Loucy (cell line): ENCODE data around the gene ERAL1.
"Not testable (repeated sequence)": the region's sequence is repeated elsewhere in the genome, so short reads cannot be mapped to it uniquely, and the experiment has no call there.

Experiments used
- H2AFZ ChIP-seq: fragments of 200-600 bp; sonication (generic); 2 replicates; pipeline ENCODE4 v1.6.0; 2016; ENCODE audit warnings: antibody characterized with exemption, mild to moderate bottlenecking, low read length, moderate library complexity
- H3F3A ChIP-seq: fragments of 200-600 bp; 2 replicates; pipeline ENCODE4 v1.6.0; 2016; ENCODE audit warnings: antibody characterized with exemption, low read depth, mild to moderate bottlenecking
- H3K27me3 ChIP-seq: fragments of 200-600 bp; sonication (generic); 2 replicates; pipeline ENCODE4 v1.6.1; 2014; ENCODE audit warnings: low read length, mild to moderate bottlenecking; ENCODE audit not compliant: insufficient read depth, poor library complexity, severe bottlenecking
- H3K36me3 ChIP-seq: fragments of 200-600 bp; sonication (generic); 2 replicates; pipeline ENCODE4 v1.6.1; 2016; ENCODE audit warnings: low read length; ENCODE audit not compliant: insufficient read depth
- H3K4me1 ChIP-seq: fragments of 200-600 bp; sonication (generic); 2 replicates; pipeline ENCODE4 v1.5.1; 2014; ENCODE audit warnings: low read length, mild to moderate bottlenecking; ENCODE audit not compliant: insufficient read depth, poor library complexity, severe bottlenecking
- H3K4me2 ChIP-seq: fragments of 200-600 bp; sonication (generic); 2 replicates; pipeline ENCODE4 v1.6.0; 2014; ENCODE audit warnings: antibody characterized with exemption, low read length, low read depth, mild to moderate bottlenecking; ENCODE audit not compliant: poor library complexity, severe bottlenecking
- H3K4me3 ChIP-seq: fragments of 200-600 bp; sonication (generic); 2 replicates; pipeline ENCODE4 v1.5.1; 2014; ENCODE audit warnings: low read length, mild to moderate bottlenecking, mixed read lengths; ENCODE audit not compliant: poor library complexity, severe bottlenecking
- H3K79me2 ChIP-seq: fragments of 200-600 bp; sonication (generic); 2 replicates; pipeline ENCODE4 v1.6.1; 2014; ENCODE audit warnings: low read length; ENCODE audit not compliant: insufficient read depth
- H3K9ac ChIP-seq: fragments of 200-600 bp; sonication (generic); 2 replicates; pipeline ENCODE4 v1.6.0; 2014; ENCODE audit warnings: mild to moderate bottlenecking, low read depth, low read length, moderate library complexity; ENCODE audit not compliant: poor library complexity, severe bottlenecking
- H3K9me2 ChIP-seq: fragments of 200-600 bp; sonication (generic); replicated peaks from 2 replicates; pipeline ENCODE4 v1.6.1; 2016; ENCODE audit warnings: low read depth, low read length, mixed read lengths
- H3K9me3 ChIP-seq: fragments of 200-600 bp; sonication (generic); 2 replicates; pipeline ENCODE4 v1.6.1; 2014; ENCODE audit warnings: mild to moderate bottlenecking, antibody characterized with exemption, low read length, low read depth; ENCODE audit not compliant: insufficient read depth
- H4K20me1 ChIP-seq: fragments of 200-600 bp; sonication (generic); 2 replicates; pipeline ENCODE4 v1.6.0; 2014; ENCODE audit warnings: antibody characterized with exemption, low read length, mild to moderate bottlenecking; ENCODE audit not compliant: insufficient read depth, poor library complexity, severe bottlenecking
- EZH2phosphoT487 ChIP-seq: fragments of 200-600 bp; IDR thresholded peaks from 2 replicates; pipeline ENCODE4 v1.6.1; 2018; ENCODE audit warnings: antibody characterized with exemption, mild to moderate bottlenecking, moderate library complexity, borderline replicate concordance
- TF ChIP-seq, protein P1 (sequence below): fragments of 200-600 bp; sonication (generic); conservative IDR thresholded peaks from 2 replicates; pipeline ENCODE4 v1.5.1; 2014; ENCODE audit warnings: mild to moderate bottlenecking, antibody characterized with exemption, low read length

ERAL1 gene

GRCh38 chr17:28900986-28901726, 46.3 kb downstream of the ERAL1 start:
- H3K79me2 ChIP-seq, result peaks cover 37% of the 10 kb centered on the region
- H3K36me3 ChIP-seq, result peaks cover 5% of the 10 kb centered on the region; the same call in 1 of the 2 replicates
- peak overlapping the region; percentile 81 for H3K9ac ChIP-seq
- no peak overlapping the region for H2AFZ ChIP-seq
- peaks cover 44% of the 10 kb centered on the region for H3K4me1 ChIP-seq
- peak overlapping the region; percentile 84 for H3K4me2 ChIP-seq
- no peaks in the 10 kb centered on the region for H3K27me3 ChIP-seq
- H3K9me3 ChIP-seq, result no peaks in the 10 kb centered on the region
- H4K20me1 ChIP-seq, result peaks cover 11% of the 10 kb centered on the region
- TF ChIP-seq EZH2phosphoT487, result no peak
- TF ChIP-seq, protein P1, sequence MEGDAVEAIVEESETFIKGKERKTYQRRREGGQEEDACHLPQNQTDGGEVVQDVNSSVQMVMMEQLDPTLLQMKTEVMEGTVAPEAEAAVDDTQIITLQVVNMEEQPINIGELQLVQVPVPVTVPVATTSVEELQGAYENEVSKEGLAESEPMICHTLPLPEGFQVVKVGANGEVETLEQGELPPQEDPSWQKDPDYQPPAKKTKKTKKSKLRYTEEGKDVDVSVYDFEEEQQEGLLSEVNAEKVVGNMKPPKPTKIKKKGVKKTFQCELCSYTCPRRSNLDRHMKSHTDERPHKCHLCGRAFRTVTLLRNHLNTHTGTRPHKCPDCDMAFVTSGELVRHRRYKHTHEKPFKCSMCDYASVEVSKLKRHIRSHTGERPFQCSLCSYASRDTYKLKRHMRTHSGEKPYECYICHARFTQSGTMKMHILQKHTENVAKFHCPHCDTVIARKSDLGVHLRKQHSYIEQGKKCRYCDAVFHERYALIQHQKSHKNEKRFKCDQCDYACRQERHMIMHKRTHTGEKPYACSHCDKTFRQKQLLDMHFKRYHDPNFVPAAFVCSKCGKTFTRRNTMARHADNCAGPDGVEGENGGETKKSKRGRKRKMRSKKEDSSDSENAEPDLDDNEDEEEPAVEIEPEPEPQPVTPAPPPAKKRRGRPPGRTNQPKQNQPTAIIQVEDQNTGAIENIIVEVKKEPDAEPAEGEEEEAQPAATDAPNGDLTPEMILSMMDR, result no peak
- H3K4me3 ChIP-seq, result peak overlapping the region; percentile 77
- H3F3A ChIP-seq, result no peaks in the 10 kb centered on the region
- H3K9me2 ChIP-seq, result no peaks in the 10 kb centered on the region

- H3F3A ChIP-seq, result no peaks in the 10 kb centered on the region
- no peak for TF ChIP-seq EZH2phosphoT487
- TF ChIP-seq, protein P1, result no peak
- peaks cover 5% of the 10 kb centered on the region for H4K20me1 ChIP-seq
- H3K27me3 ChIP-seq, result no peaks in the 10 kb centered on the region
- peaks cover 39% of the 10 kb centered on the region for H3K4me1 ChIP-seq
- peaks cover 15% of the 10 kb centered on the region; the same call in 1 of the 2 replicates for H3K36me3 ChIP-seq
- H3K9me3 ChIP-seq, result no peaks in the 10 kb centered on the region
- peak overlapping the region; percentile 77 for H3K4me3 ChIP-seq
- peak overlapping the region; percentile 88 for H2AFZ ChIP-seq
- peaks cover 27% of the 10 kb centered on the region for H3K79me2 ChIP-seq
- H3K4me2 ChIP-seq, result peak overlapping the region; percentile 84
- H3K9ac ChIP-seq, result peak overlapping the region; percentile 81
- no peaks in the 10 kb centered on the region for H3K9me2 ChIP-seq
Measured at GRCh38 chr17:28901866-28902818, 47.3 kb downstream of the ERAL1 start.

GRCh38 chr17:28902819-28903545, 48.2 kb downstream of the ERAL1 start, which contains the start of gene DHRS13:
Gene DHRS13, minus strand, starts transcription at chr17:28903079. Its CDS starts 135 bp downstream, at chr17:28902944.
- Histone ChIP-seq H4K20me1 (peaks cover 5% of the 10 kb centered on the region), H3K9me3 (no peaks in the 10 kb centered on the region), H3K4me2 (peak within 1 kb of the TSS; percentile 84), H3F3A (no peaks in the 10 kb centered on the region), H3K36me3 (peaks cover 23% of the 10 kb centered on the region; the same call in 1 of the 2 replicates), H3K4me1 (peaks cover 35% of the 10 kb centered on the region), H2AFZ (peak within 1 kb of the TSS; percentile 88), H3K4me3 (peak within 1 kb of the TSS; percentile 77), H3K9me2 (no peaks in the 10 kb centered on the region), H3K27me3 (no peaks in the 10 kb centered on the region), H3K9ac (peak within 1 kb of the TSS; percentile 81), H3K79me2 (peaks cover 25% of the 10 kb centered on the region)
- TF ChIP-seq EZH2phosphoT487, result no peak
- TF ChIP-seq, protein P1, result peak; percentile 96; the same call in 1 of the 2 replicates

GRCh38 chr17:28903546-28903841, 48.7 kb downstream of the ERAL1 start:
- Histone ChIP-seq H3K36me3 (peaks cover 28% of the 10 kb centered on the region; the same call in 1 of the 2 replicates), H3K4me1 (peaks cover 31% of the 10 kb centered on the region), H3K4me3 (peak overlapping the region; percentile 51), H3K79me2 (peaks cover 23% of the 10 kb centered on the region), H3K4me2 (peak overlapping the region; percentile 49)
- H3K27me3 ChIP-seq, H4K20me1 ChIP-seq, H3K9me2 ChIP-seq, H3K9me3 ChIP-seq, H2AFZ ChIP-seq, H3F3A ChIP-seq, H3K9ac ChIP-seq: not testable (repeated sequence)
